Activated CD4-positive, CD25-positive, alpha-beta regulatory T cell (primary cell): ENCODE measurements around the gene UNC79.

Source experiments
- DNase-seq, 4 experiments: peaks; one replicate each; lab custom pipeline; 2025; lab: John Stamatoyannopoulos, UW

The UNC79 gene

DNA sequence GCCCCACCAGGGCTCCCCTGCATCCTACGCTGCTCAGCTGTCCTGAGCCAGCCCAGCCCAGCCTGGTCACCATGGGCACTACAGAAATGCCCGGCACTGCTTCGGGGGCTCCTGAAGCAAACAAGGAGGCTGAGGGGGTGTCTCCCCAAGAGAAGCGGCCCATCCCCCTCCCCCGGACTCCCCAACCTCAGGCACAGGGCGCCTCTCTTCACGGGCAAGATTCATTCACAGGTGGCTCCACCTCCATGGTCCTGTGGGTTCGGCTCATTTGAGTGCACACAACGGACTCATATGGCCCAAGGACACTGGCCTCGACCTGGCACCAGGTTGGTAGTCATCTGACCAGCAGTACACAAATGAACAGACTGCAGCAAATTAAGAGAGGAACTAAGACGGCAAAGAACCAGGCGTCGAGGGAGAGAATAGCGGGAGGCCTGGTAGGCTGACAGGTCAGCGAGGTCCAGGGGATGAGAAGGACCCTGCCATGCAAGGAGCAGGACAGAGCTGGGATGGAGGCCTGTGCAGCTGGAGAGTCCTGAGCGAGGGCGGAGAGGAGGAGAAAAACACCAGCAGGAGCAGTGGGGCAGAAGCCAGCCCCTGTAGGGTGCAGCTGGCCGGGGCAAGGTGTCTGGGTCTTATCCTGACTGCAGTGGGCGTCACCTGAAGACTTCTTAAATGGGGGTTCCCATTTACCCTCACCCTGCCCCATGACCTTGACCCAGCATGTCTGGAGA, 297.3 kb downstream of the UNC79 start:
- DNase-seq, result no peak

DNA sequence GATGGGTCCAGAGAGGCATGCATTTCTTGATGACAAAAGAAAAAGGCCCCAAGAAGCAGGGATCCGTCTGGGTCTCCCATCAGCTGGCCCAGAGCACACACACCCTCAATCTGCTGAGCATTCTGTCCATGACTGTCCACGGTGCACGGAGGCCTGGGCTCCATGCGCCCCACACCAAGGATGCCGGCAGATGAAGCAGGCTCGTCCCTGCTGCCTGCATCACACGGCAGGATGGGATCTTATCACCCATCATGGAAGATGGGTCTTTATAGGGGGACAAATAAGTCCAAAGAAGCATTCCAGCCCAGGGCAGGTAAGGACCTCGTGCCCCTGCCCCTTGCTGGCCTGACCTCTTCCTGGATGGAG, 297.9 kb downstream of the UNC79 start:
- DNase-seq, result no peak

DNA sequence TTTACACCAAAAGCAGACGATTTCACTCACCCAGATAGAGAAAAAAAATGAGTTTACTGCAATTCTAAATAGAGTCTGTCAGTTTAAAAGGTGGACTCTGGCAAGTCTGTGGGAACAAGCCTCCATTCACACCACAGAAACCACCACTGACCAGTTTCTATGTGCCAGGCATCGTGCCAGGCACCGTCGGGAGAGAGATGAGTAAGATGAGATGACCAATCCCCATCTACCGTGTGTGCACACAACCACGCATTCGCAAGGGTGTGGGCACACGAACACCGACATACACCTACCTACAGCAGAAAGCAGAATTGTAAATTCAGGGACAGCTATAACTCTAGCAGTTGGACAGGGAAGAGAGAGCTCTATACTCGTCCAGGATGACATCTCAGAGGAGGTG, 299.3 kb downstream of the UNC79 start:
- DNase-seq, result no peak

DNA sequence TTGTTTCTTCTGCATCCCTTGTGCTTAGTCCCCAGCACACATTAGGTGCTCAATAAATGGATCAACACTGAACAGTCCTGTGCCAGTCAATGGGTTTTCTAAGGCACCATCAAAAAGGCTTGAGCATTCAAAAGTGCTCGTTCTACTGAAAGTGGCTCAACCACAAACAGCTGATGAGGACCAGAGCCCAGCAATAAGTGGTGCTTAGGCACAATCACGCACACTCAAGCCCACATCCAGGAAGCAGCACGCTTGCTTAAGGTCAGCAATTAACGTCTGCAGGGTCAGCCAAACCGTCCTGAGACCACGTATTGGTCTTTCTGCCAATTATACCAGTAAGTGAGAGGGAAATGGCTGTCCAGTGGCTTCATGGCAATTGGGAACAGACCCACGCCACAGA, 301.0 kb downstream of the UNC79 start:
- DNase-seq, result no peak

DNA sequence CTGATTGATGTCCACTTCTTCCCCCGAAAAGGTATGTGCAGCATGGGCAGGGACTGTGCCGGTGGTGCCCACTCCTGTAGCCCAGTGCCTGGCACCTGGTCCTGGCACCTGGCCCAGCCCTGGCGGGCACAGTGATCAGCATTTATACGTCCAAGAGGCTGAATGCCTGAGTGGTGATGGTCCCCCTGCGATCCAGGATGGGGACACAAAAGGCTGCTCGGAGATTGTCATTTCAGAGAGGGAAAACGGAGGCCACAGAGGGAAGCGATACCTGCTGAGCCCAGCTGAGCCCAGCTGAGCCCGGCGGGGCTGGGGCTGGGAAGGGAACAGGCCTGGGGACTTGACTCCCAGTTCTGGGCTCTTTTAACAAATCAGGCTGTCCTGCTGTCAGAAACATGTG, 301.8 kb downstream of the UNC79 start:
- DNase-seq, result no peak

DNA sequence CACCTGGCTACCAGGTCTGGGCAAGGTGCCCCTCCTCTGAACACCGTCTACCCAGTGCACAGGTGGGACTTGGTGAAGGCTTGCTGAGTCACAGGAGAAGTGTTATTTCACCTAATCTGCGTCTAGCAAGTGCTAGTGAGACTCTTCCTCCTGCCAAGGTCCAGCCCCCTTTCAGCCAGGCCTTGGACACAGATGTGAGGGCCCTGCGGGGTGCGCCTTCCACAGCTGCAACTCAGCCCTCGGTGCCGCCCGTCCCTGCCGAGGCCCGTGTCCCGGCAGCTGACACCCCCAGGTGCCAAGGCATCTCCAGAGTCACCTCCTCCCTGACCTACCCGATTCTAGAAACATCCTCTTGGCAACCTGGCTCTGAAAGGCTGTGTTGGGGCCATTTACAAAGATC, 302.5 kb downstream of the UNC79 start:
- no peak for DNase-seq

DNA sequence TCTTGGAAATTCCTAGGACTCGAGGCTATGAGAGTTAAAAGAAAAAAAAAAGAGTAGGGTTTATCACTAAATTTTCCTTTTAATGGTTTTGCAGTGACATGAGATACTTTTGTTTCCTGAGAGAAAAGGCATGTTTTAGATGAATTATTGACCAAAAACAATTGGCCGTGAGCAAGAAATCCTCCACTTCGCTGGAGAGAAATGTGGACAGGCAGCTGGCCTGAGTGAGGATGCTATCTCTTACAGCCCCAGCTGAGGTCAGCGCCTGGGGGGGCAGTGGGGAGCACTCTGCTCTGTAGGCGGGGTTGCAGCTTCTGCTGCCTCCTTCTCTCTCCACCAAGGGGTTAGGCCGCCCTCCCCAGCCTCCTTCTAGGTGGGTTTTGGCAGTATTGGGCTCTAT, 302.9 kb downstream of the UNC79 start:
- DNase-seq, result no peak

DNA sequence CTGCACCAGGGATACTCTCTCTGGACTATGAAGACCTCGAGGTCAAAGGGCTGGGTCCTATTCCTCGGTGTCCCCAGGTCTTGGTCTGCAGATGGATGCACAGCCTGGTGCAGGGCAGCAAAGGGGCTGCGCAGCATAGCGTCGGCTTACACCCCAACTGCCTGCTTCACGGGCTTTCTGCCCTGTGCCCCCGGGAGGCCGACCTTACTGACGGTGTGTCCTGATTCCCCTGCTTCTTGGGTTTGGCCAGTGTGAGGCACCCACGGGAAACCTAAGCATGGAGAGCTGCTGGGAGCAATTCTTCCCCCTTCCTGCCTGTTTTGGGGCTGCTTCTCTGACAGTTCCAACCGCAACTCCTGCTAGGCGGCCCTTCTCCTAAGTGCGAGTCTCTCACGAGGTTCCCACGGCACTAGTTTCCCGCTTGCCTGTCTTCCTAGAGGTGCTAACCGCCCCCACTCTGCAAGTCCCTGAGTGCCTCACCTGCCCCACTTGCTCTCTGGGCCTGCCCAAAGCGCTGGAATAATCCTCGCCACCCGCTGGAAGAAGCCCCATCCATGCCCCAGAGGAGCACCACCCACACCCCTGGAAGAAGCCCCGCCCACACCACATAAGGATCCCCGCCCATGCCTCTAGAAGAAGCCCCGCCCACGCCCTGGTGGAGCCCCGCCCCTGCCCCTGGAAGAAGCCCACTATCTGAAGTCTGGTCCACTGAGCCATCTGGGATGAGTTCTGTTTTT, 303.5 kb downstream of the UNC79 start:
- DNase-seq, result no peak

DNA sequence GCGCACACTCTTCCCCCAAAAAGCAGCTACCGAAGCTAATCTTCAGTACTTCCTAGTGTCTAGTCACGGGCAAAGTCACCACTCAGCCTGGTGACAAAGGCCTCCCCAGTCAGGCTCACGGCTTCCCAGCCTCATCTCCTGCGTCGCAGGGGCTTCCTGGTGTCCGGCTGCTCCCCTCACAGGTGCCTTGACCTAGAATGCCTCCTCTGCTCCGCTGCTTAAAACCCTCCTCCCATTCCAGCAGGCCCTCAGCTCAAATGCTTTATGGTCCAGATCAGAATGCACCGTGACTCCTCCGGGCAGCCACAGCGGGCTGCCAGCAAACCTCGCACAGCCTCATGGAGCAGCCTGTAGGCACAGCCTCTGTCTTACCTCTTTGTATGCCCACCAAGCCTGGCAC, 304.5 kb downstream of the UNC79 start:
- DNase-seq, result no peak

DNA sequence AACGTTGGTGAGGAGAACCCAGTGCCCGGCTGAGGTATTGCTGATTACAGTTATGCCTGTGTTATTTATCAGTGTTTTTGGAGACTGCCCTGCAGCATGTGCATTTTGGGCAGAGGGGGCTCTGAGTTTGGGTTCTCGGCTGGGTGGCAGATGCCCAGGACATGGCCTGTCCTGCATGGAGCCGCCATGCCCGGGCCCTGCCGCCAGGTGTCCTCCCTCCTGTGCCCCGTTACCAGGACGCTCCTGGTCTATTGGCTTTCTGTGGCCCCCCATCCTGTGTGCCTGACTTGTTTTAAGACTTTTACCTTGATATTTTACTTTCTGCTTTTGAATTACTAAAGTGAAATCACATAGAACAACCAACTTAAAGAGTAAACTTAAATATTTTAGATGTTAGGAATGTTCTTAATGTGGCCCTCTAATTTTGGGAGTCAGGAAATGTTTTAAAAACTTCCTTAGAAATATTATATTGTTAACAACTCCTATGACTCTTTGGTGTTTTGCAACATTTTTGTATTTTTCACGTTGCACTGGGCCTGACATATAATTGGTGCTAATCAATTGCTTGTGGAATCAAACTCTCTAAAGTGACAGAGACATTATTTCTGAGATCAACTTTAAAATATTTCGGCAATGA, 305.8 kb downstream of the UNC79 start:
- no peak for DNase-seq

DNA sequence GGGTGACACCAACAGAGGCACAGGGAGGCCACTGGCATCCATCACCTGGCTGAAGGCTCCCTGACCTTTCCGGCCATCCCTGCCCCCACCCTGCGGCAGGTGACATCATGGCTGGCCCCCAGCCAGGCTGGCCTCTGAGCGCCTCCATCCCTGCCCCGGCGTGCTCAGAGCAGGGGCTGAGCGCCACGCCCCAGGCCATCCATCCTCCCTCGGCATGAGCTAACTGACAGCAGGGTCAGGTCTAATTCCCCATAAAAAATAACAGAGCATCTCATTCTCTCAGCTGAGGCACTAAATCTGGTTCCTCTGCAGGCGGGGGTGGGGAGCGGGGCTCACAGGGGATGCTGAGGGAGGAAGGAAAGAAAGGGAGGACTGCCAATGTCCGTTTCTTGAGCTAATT, 306.9 kb downstream of the UNC79 start:
- DNase-seq, result no peak

DNA sequence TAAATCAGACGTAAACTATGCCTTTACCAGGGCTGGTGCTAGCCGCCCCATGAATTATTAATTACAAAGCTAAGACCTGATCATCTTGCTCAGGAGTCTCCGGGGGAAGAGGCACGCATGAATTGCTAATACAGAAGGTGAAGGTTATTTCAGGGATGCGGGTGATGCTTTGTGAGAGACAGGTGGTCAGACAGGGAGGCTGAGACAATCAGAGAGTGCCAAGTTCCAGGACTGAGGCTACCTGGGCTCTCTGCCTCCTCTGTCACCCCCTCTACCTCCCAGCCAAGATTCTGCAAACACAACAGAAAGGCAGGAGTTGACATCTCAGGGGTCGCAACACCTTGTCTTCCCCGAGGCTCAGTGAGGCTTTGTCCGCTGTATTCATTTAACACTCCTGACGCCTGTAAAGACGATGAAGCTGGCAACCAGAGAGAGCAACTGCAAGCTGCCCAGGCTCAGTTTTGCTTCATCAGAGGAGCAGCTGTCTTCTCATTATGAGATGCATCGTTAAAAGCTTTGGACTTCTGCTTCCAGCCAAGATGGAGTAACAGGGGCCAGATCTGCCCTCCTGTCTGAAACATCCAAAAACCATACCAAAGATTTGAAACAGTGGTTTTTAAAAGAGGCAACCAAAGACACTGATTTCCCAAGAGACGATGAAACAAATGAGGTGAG, 311.0 kb downstream of the UNC79 start:
- DNase-seq, result no peak

DNA sequence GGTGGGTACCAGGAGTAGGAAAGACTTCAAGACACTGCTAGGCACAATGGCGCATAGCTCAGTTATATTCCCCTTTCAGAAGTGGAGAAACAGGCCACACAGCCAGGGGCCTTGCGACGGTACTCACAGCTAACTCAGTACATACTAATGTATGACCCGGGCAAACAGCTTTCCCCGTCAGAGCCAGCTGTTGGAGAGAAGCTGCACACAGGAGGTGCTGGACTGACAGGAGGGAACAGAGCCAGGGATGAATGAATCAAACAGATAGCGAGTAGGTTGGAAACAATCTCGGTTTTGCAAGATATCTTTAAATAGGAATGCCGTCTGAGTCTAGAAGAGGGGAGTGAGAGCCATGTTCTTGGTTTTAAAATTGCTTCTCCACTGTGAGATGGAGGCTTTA, 312.0 kb downstream of the UNC79 start:
- DNase-seq, result no peak

DNA sequence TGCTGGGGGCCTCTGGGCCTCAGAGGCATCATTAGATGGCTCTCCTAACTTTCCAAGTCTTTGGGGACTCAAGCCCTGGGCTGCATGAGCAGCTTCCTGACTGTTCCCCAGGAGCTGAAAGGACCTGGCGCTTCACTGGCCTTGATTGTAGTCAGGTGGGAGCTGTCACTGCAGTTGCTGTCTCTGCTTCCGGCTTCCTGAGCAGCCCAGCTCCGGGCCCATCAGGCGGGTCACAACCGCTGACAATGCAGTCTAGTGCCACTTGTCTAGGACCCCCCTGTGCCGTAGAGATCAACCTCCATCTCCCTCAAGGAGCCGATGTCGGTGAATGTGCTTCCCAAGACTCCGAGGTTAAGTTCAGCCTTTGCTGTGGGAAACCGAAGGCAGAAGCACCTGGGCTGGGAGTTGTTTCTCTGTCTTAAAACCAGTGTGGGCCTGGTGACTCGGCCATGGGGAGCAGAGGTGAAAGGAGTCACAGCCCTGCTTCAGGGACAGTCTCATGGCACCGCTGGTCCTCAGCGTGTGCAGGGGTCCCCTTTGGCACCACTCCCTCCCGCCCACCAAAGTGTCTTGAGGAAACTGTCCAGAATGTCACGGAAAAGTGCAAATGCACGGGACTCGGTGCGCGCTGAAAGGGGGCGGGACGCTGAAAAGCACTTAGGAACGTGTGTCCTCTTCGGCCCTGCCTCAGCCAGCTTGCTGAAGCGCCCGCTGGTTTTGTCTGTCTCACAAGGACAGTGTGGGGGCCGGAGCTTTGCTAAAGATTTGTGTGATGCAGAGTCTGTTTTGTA, 312.7 kb downstream of the UNC79 start:
- DNase-seq, result no peak

DNA sequence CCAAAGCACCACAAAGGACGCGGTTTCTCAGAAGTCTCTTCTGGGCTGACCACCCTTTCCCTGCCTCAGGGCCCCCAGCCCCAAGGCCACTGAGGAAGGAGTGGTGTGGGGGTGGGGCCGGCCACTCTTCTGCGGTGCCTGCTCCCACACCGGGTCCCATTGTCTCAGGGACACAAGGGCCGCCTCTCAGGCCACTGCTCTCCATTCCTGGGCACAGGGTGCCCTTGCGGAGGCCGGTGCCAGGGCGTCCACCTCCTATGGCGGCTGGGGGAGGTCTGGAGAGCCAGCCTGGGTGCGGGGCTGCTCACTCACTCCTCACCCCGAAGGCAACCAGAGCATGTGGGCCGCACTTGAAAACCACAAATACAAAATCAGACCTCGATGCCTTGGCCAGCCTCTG, 313.4 kb downstream of the UNC79 start:
- no peak for DNase-seq

DNA sequence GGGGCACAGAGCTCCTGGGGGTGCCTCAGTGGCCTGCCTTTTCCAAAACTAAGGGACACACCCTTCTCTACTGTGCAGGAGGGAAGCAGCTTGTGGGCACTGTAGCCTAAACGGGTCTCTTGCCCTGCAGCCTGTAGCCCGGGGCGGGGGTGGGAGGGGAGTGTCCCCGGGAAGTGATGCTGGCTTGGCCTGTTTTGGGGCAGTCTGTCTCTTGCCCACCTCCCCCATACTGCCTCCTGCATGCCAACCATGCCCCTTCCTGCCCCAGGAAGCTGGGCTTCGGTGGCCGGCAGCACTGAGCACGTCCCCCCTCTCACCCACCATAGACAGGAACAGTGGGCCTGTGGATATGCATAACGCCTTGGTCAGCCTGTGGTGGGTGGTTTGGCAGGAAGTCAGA, 314.1 kb downstream of the UNC79 start:
- no peak for DNase-seq

DNA sequence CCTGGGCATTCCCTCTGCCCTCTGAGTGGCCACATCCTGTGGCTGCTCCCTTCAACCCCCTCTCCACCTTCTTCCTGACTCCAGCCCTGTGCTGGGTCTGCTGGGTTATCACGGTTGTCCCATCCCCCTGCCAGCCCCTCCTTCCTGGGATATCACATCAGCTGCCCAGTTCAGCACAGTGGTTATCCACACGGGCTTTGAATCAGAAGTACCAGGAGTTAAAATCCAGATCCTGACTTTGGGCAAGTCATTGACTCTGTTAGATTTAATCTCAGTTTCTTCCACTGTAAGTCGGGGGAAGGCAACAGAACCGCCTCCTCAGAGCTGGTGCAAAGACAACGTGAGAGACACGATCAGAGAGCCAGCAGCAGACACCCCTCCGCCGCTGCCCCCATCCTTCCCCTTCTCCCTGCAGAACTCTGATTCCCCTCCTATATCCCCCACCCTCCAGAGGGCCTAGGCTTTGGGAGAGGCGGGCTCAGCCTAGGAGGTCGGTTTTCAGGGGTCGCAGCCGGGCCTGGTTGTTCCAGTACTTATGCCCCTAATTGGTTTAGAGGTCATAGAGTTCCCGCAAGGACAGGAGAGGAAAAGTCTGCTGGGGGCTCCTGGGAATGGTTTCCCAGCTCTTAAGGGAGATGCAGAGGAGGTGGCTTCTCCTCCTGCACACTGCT, 315.0 kb downstream of the UNC79 start:
- no peak for DNase-seq

DNA sequence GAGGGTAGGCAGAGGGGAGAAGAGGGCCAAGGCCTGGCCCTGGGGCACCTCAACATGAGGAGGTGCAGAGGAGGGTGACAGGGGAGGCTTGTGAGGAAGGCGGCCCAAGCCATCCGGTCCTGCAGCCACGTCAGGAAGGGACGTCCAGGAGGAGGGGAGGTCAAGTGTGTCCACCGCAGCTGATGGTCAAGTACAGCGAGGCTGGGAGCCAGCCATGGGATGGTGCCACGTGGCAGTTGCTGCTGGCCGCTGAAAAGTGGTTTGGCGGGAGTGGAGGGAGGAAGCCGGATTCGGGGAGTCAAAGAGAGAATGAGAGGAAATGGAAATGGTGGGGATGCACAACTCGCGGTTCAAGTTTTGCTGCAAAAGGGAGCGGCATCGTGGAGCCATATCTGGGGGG, 316.4 kb downstream of the UNC79 start:
- DNase-seq, result no peak

DNA sequence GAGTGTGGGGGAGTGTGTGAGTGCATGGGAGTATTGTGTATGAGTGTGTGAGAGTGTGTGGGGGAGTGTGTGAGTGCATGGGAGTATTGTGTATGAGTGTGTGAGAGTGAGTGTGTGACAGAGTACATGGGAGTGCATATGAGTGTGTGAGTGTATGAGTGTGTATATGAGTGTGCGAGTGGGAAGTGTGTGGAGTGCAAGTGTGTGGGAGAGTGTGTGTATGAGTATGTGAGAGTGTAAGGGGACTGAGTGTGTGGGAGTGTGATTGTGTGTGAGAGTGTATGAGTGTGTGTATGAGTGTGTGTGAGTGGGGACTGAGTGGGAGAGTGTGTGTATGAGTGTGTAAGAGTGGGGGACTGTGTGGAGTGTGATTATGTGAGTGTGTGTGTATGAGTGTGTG, 316.8 kb downstream of the UNC79 start:
- no peak for DNase-seq

DNA sequence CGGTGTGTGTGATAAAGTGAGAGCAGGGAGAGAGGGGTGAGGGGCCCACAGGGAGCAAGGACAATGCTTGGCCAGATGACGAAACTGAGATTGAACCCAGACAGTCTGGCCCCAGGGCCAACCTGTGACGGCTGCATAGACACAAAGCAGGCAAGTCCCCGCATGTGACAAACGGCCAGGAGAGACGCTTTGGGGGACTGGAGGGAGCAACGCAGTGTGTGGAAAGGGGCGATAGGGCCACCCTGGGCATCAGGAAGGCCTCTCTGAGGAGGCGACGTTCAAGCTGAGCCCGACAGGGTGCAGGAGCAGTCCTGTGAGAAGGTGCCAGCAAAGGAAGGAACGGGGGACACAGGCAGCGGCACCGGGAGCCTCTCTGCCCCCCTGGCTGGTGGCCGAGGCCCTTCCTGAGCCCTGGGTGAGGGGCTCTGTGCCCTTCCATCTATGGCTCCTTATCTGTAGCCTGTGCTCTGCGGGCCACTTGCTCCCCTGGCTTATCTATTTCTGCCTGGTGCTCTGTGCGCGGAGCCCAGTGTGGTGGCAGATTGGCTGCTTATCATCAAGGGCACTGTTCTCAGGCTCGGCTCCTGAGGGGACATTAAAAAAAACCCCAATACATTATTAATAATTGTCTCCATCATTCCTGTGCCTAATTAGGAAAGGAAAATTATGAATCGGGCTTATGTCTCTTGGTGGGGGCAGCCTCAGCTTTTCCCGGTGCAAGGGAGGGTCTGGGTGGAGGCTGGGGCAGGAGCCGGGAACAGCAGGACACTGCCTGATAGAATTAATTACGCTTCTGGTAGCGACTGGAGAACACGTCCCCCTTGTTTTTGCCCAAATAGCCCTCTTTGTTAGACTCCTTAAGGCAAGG, 317.7 kb downstream of the UNC79 start:
- no peak for DNase-seq

DNA sequence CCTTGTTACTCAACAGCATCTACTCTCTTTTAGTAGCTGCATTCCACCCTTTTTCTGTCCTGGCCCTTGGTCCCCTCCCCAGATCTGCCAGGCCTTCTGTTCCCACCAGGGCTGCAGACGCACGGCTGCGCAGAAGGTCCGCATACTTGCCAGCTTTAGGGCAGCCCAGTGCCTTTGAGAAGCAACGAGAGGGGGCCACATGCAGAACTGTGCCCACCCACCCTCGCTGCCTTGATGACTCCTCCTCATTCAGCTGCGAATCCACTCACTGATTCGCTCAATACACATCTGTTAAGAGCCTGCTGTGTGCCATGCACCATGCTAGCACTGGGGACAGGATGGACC, 318.3 kb downstream of the UNC79 start:
- no peak for DNase-seq
